Esophagus muscularis mucosa (tissue), 4 donors: ENCODE results near the gene GJD2. TPM values are rescaled to one million over a fixed set of nuclear protein-coding genes. Genes with fewer than 3 reads are reported as not detected.

Source experiments
- DNase-seq: peaks from one replicate; pipeline ENCODE4 v3.0.0-alpha.2; 2017; ENCODE audit errors: extremely low spot score
- H3K27ac ChIP-seq, 4 donors: fragments of 200-600 bp; sonication (generic); replicated peaks in 1 of 4; 1 replicate in 3 of 4; 2 replicates in 1 of 4; pipeline ENCODE4 v1.5.1; 2016 to 2019; ENCODE audit warnings: mild to moderate bottlenecking in 1 of 4
- H3K27me3 ChIP-seq, 4 donors: fragments of 200-600 bp; sonication (generic); one replicate each; pipeline versions ENCODE4 v1.5.1 to v1.6.0; 2016 to 2019
- H3K36me3 ChIP-seq, 4 donors: fragments of 200-600 bp; sonication (generic); one replicate each; pipeline ENCODE4 v1.5.1; 2016 to 2019
- H3K4me1 ChIP-seq, 4 donors: fragments of 200-600 bp; sonication (generic); one replicate each; pipeline ENCODE4 v1.5.1; 2016 to 2019
- H3K4me3 ChIP-seq, 4 donors: fragments of 200-600 bp; sonication (generic); 1 replicate in 2 of 4; 2 replicates in 2 of 4; pipeline ENCODE4 v1.5.1; 2016 to 2019; ENCODE audit warnings: mild to moderate bottlenecking in 4 of 4, moderate library complexity in 1 of 4
- H3K9me3 ChIP-seq, 4 donors: fragments of 200-600 bp; sonication (generic); 1 replicate in 3 of 4; 2 replicates in 1 of 4; pipeline ENCODE4 v1.5.1; 2016 to 2019
- EP300 ChIP-seq: sonication (generic); formaldehyde crosslinking; IDR thresholded peaks from one replicate; pipeline ENCODE4 v1.6.1; 2017; ENCODE audit warnings: antibody characterized with exemption
- POLR2A ChIP-seq: fragments of 450-650 bp; IDR thresholded peaks from one replicate; pipeline ENCODE4 v1.6.1; 2017; ENCODE audit warnings: antibody characterized with exemption, moderate library complexity, mild to moderate bottlenecking, low read depth
- POLR2AphosphoS5 ChIP-seq, 2 donors: sonication (generic); formaldehyde crosslinking; IDR thresholded peaks; one replicate each; pipeline ENCODE4 v1.6.1; 2017; ENCODE audit warnings: antibody characterized with exemption in 2 of 2
- WGBS: methylation state at CpG from one replicate; pipeline ENCODE4 v1.1.5; 2018; 5-methylcytosine and 5-hydroxymethylcytosine counted together
- intact Hi-C: fragments of 100-400 bp; cut with DNase I; formaldehyde crosslinking; loops from one replicate; pipeline ENCODE4 v1.15.1; 2023
- total RNA-seq, 4 donors: library from RNA; depleted of rRNA; stranded (reverse); fragments of >200 nt; gene quantifications; one replicate each; pipeline versions ENCODE4 v1.1.0 to v1.2.1, GENCODE V29; 2016
- TF ChIP-seq, protein P1 (sequence below), 3 experiments: fragments of 200-600 bp in 2 of 3; fragments of 450-650 bp in 1 of 3; sonication (generic) in 2 of 3; IDR thresholded peaks; one replicate each; pipeline ENCODE4 v1.5.1; 2017 to 2019; ENCODE audit warnings: antibody characterized with exemption in 3 of 3, mild to moderate bottlenecking in 2 of 3, moderate library complexity in 1 of 3

GJD2 gene
- total RNA-seq, 4 donors from 2014 or later, result not detected

- Histone ChIP-seq H3K4me3 (no peak overlapping the region), H3K4me1 (peaks cover 24 to 44% (median 41%) of the 10 kb centered on the region in 4 donors), H3K27ac (peak overlapping the region in 2 of 4 donors; percentile 19 to 36), H3K27me3 (no peaks in the 10 kb centered on the region), H3K36me3 (no peaks in the 10 kb centered on the region), H3K9me3 (no peaks in the 10 kb centered on the region)
- TF ChIP-seq POLR2A (no peak), POLR2AphosphoS5 (IDR thresholded peaks at IDR 0.05) (no peak), EP300 (no peak)
- TF ChIP-seq, protein P1, sequence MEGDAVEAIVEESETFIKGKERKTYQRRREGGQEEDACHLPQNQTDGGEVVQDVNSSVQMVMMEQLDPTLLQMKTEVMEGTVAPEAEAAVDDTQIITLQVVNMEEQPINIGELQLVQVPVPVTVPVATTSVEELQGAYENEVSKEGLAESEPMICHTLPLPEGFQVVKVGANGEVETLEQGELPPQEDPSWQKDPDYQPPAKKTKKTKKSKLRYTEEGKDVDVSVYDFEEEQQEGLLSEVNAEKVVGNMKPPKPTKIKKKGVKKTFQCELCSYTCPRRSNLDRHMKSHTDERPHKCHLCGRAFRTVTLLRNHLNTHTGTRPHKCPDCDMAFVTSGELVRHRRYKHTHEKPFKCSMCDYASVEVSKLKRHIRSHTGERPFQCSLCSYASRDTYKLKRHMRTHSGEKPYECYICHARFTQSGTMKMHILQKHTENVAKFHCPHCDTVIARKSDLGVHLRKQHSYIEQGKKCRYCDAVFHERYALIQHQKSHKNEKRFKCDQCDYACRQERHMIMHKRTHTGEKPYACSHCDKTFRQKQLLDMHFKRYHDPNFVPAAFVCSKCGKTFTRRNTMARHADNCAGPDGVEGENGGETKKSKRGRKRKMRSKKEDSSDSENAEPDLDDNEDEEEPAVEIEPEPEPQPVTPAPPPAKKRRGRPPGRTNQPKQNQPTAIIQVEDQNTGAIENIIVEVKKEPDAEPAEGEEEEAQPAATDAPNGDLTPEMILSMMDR (IDR thresholded peaks at IDR 0.05), result no peak
- 78% methylated on average over 2 of the region's 2 CpGs for WGBS
- DNase-seq, result no peak
- intact Hi-C loops, result no loop called here
Measured at GRCh38 chr15:34719695-34720094, 35.1 kb downstream of the GJD2 start.

- peak overlapping the region in 1 of 4 donors; percentile 19 for H3K27ac ChIP-seq
Measured at GRCh38 chr15:34718681-34719665, 35.8 kb downstream of the GJD2 start.

DNA sequence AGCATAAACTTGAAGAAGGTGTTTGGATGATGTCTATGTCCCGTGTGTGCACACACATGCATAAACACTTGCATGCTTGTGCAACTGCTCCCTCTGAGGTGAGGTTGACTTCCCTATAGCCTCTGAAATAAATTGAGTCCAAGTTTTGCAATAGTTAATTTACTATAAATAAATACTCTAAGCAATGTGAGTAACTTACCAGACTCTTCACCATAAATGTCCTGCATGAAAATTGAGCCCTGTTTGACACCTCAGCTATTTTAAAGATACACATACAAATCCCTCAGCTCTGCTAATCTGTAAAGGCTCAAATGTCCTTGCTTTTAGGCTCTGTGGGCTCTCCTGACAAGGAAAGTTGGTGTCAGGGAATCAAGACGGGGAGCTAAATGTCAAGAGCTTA is 37.1 kb downstream of the GJD2 start:
- TF ChIP-seq, protein P1 (IDR thresholded peaks at IDR 0.05), result no peak
- TF ChIP-seq EP300 (no peak), POLR2AphosphoS5 (IDR thresholded peaks at IDR 0.05) (no peak), POLR2A (no peak)
- Histone ChIP-seq H3K36me3 (no peaks in the 10 kb centered on the region), H3K9me3 (no peaks in the 10 kb centered on the region), H3K27ac (no peak overlapping the region), H3K4me3 (no peak overlapping the region), H3K27me3 (no peaks in the 10 kb centered on the region), H3K4me1 (peaks cover 18 to 39% (median 34%) of the 10 kb centered on the region in 4 donors)
- intact Hi-C loops, result no loop called here
- DNase-seq, result no peak
- 62% methylated on average over 2 of the region's 2 CpGs for WGBS

More at GRCh38 chr15:34718681-34719665, 35.8 kb downstream of the GJD2 start:
- intact Hi-C loops, result no loop called here
- Histone ChIP-seq H3K4me1 (peaks cover 24 to 44% (median 41%) of the 10 kb centered on the region in 4 donors), H3K4me3 (no peak overlapping the region), H3K9me3 (no peaks in the 10 kb centered on the region), H3K27me3 (no peaks in the 10 kb centered on the region), H3K36me3 (no peaks in the 10 kb centered on the region)
- DNase-seq, result no peak
- TF ChIP-seq, protein P1 (IDR thresholded peaks at IDR 0.05), result no peak
- TF ChIP-seq POLR2AphosphoS5 (IDR thresholded peaks at IDR 0.05), result no peak
- WGBS, result 100% methylated on average over 1 of the region's 1 CpG

DNA sequence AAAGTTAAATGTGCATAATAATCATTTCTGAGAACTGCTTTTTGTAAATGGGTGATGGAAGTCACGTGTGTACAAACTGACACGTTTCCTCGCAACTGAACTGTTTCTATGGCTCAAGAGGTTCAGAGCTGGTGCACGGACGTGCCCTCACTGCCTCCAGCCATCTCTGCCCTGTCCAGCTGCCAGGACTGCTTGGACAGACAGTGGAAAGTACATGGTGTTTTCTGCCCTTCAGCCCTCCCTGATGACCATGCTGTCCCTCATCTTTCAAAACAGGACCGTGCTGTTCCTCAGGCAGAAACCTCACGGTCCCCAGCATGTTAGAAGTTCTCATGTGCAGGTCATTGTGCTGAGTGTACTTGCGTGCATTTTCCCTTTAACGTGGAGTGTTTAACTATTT is 38.7 kb downstream of the GJD2 start:
- no peaks in the 10 kb centered on the region for H3K36me3 ChIP-seq
- H3K27me3 ChIP-seq, result peaks cover 0 to 5% (median 0%) of the 10 kb centered on the region in 4 donors
- TF ChIP-seq EP300, result peak; percentile 41
- no peak for TF ChIP-seq POLR2A
- TF ChIP-seq POLR2AphosphoS5 (IDR thresholded peaks at IDR 0.05), result peak in 1 of 2 donors; percentile 46
- TF ChIP-seq, protein P1 (IDR thresholded peaks at IDR 0.05), result no peak
- DNase-seq, result no peak
- no peak overlapping the region for H3K4me3 ChIP-seq
- intact Hi-C loops, result no loop called here
- H3K27ac ChIP-seq, result no peak overlapping the region
- peaks cover 6 to 25% (median 18%) of the 10 kb centered on the region in 4 donors for H3K4me1 ChIP-seq
- whole genome bisulfite sequencing, result 84% methylated on average over 8 of the region's 9 CpGs
- H3K9me3 ChIP-seq, result no peaks in the 10 kb centered on the region
